DMS153 (cell line): Measurements from ENCODE around the gene EIF4EBP2.

ENCODE experiments used
- DNase-seq: peaks from one replicate; lab custom pipeline; 2025; lab: John Stamatoyannopoulos, UW

Gene EIF4EBP2

GRCh38 chr10:70404036-70404786, at the start of gene EIF4EBP2:
Gene EIF4EBP2 (plus strand): TSS chr10:70404145. CDS start chr10:70404402, 257 bp downstream.
- DNase-seq: peak; percentile 92

GRCh38 chr10:70354556-70354955, 49.4 kb upstream of the EIF4EBP2 start:
- DNase-seq: no peak

- no peak for DNase-seq
These were observed 48.6 kb upstream of the EIF4EBP2 start for GRCh38 chr10:70355051-70356021.

GRCh38 chr10:70357565-70357964, 46.4 kb upstream of the EIF4EBP2 start:
- DNase-seq: no peak

GRCh38 chr10:70358446-70358845, 45.5 kb upstream of the EIF4EBP2 start:
- no peak for DNase-seq

- no peak for DNase-seq
These were observed 44.9 kb upstream of the EIF4EBP2 start for GRCh38 chr10:70359017-70359550.

- DNase-seq: no peak
These were observed 43.7 kb upstream of the EIF4EBP2 start for GRCh38 chr10:70360215-70360614.

- DNase-seq: no peak
These were observed 41.6 kb upstream of the EIF4EBP2 start for GRCh38 chr10:70362328-70362727.

- no peak for DNase-seq
These were observed 40.7 kb upstream of the EIF4EBP2 start for GRCh38 chr10:70363292-70363691.

GRCh38 chr10:70363971-70364771, 39.8 kb upstream of the EIF4EBP2 start:
- DNase-seq: peak; percentile 60

GRCh38 chr10:70364772-70365091, 39.2 kb upstream of the EIF4EBP2 start:
- no peak for DNase-seq

GRCh38 chr10:70367195-70367796, 36.6 kb upstream of the EIF4EBP2 start:
- DNase-seq: no peak

GRCh38 chr10:70368774-70369482, 35.0 kb upstream of the EIF4EBP2 start:
- DNase-seq: no peak

- DNase-seq: no peak
These were observed 34.4 kb upstream of the EIF4EBP2 start for GRCh38 chr10:70369498-70370018.

GRCh38 chr10:70370766-70371165, 33.2 kb upstream of the EIF4EBP2 start:
- no peak for DNase-seq

GRCh38 chr10:70371846-70372245, 32.1 kb upstream of the EIF4EBP2 start:
- DNase-seq: no peak

GRCh38 chr10:70374775-70375614, 28.9 kb upstream of the EIF4EBP2 start:
- DNase-seq: no peak

- DNase-seq: no peak
These were observed 27.2 kb upstream of the EIF4EBP2 start for GRCh38 chr10:70376436-70377378.

GRCh38 chr10:70378122-70378521, 25.8 kb upstream of the EIF4EBP2 start:
- peak; percentile 7 for DNase-seq
